Mammary epithelial cell (primary cell): ENCODE results near the gene INPP5D.
"Not testable (repeated sequence)": the region's sequence is repeated elsewhere in the genome, so short reads cannot be mapped to it uniquely, and the experiment has no call there.

Source experiments
- EZH2 ChIP-seq: IDR thresholded peaks from 2 replicates; pipeline ENCODE4 v1.6.1; 2012; ENCODE audit warnings: low read length, inconsistent platforms, borderline replicate concordance
- TF ChIP-seq, protein P1 (sequence below), 2 donors: IDR thresholded peaks in 1 of 2; conservative IDR thresholded peaks in 1 of 2; 2 replicates each; pipeline ENCODE4 v1.5.1; 2011 to 2012; ENCODE audit warnings: inconsistent platforms in 2 of 2, low read length in 2 of 2, mild to moderate bottlenecking in 2 of 2, control low read depth in 1 of 2, low read depth in 1 of 2; ENCODE audit not compliant: insufficient read depth in 1 of 2; ENCODE audit errors: extremely low read depth in 1 of 2

DNA sequence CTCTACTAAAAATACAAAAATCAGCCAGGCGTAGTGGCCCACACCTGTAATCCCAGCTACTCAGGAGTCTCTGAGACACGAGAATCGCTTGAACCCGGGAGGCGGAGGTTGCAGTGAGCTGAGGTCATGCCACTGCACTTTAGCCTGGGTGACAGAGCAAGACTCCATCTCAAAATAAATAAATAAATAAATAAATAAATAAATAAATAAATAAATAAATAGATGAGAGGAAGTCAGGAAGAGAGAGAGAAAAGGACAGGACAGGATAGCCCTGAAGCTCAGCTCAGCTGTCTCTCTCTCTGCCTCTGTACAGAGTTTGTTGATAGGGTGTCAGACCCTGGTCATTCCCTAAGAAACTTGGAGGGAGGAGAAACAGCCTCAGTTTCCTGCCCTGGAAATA is 140.6 kb downstream of the INPP5D start:
- TF ChIP-seq, protein P1, sequence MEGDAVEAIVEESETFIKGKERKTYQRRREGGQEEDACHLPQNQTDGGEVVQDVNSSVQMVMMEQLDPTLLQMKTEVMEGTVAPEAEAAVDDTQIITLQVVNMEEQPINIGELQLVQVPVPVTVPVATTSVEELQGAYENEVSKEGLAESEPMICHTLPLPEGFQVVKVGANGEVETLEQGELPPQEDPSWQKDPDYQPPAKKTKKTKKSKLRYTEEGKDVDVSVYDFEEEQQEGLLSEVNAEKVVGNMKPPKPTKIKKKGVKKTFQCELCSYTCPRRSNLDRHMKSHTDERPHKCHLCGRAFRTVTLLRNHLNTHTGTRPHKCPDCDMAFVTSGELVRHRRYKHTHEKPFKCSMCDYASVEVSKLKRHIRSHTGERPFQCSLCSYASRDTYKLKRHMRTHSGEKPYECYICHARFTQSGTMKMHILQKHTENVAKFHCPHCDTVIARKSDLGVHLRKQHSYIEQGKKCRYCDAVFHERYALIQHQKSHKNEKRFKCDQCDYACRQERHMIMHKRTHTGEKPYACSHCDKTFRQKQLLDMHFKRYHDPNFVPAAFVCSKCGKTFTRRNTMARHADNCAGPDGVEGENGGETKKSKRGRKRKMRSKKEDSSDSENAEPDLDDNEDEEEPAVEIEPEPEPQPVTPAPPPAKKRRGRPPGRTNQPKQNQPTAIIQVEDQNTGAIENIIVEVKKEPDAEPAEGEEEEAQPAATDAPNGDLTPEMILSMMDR (conservative IDR thresholded peaks at IDR 0.05 in 1 of 2, IDR thresholded peaks at IDR 0.05 in 1 of 2; ENCODE audit: extremely low read depth in 1 of 2, insufficient read depth in 1 of 2, low read depth in 1 of 2, low read length in 2 of 2), result not testable (repeated sequence)
- TF ChIP-seq EZH2, result not testable (repeated sequence)
